Panc1 (cell line): ENCODE data around the gene CNOT3. TPM values are rescaled to one million over a fixed set of nuclear protein-coding genes. Genes with fewer than 3 reads are reported as not detected.

ENCODE experiments used
- ATAC-seq: fragments of 200-7000 bp; cut with Tn5 transposase; 2 replicates; pipeline ENCODE4 v1.9.1; 2020; ENCODE audit warnings: mild to moderate bottlenecking, moderate library complexity
- BruUV-seq: library from RNA; stranded (reverse); fragments of 400-500 nt; replicated peaks from 2 replicates; lab custom pipeline; 2021; lab: Mats Ljungman, UMichigan
- CTCF ChIA-PET: fragments of 300-600 bp; sonication (Branson Sonifier 250); formaldehyde crosslinking; loops from one replicate; lab custom pipeline; 2022; ENCODE audit warnings: antibody characterized with exemption; lab: Charles Lee
- POLR2A ChIA-PET: fragments of 300-600 bp; sonication (Branson Sonifier 250); formaldehyde crosslinking; loops from one replicate; lab custom pipeline; 2022; ENCODE audit warnings: antibody characterized with exemption; lab: Charles Lee
- DNase-seq: peaks from one replicate; pipeline ENCODE4 v3.0.0-alpha.2; 2010; ENCODE audit warnings: low read depth, low spot score
- H3K27ac ChIP-seq: 2 replicates; pipeline ENCODE4 v1.5.1; 2011; ENCODE audit warnings: mild to moderate bottlenecking, low read length, inconsistent platforms
- H3K27me3 ChIP-seq: fragments of 200-500 bp; sonication (Bioruptor generic); 2 replicates; pipeline ENCODE4 v1.6.0; 2014; ENCODE audit warnings: low read length, inconsistent platforms; ENCODE audit not compliant: control insufficient read depth, insufficient read depth
- H3K36me3 ChIP-seq: fragments of 200-500 bp; sonication (Bioruptor generic); 2 replicates; pipeline ENCODE4 v1.5.1; 2014; ENCODE audit warnings: inconsistent platforms, mild to moderate bottlenecking, low read length, moderate library complexity; ENCODE audit not compliant: control insufficient read depth, insufficient read depth
- H3K4me1 ChIP-seq: 2 replicates; pipeline ENCODE4 v1.5.1; 2011; ENCODE audit warnings: inconsistent platforms, mild to moderate bottlenecking, low read length, moderate library complexity; ENCODE audit not compliant: control insufficient read depth, insufficient read depth
- H3K4me3 ChIP-seq, 2 experiments: 2 replicates each; pipeline ENCODE4 v1.5.1; 2011 to 2012; ENCODE audit warnings: low read depth in 2 of 2, low read length in 2 of 2, mild to moderate bottlenecking in 2 of 2, inconsistent platforms in 1 of 2, moderate library complexity in 1 of 2
- H3K9me3 ChIP-seq: fragments of 200-500 bp; sonication (Bioruptor generic); 2 replicates; pipeline ENCODE4 v1.5.1; 2014; ENCODE audit warnings: low read depth, mild to moderate bottlenecking, inconsistent platforms, low read length, moderate library complexity; ENCODE audit not compliant: control insufficient read depth, insufficient read depth
- POLR2AphosphoS5 ChIP-seq: IDR thresholded peaks from 2 replicates; pipeline ENCODE4 v1.6.1; 2012; ENCODE audit warnings: mild to moderate bottlenecking, low read depth, low read length, moderate library complexity
- SIN3A ChIP-seq: IDR thresholded peaks from 2 replicates; pipeline ENCODE4 v1.6.1; 2012; ENCODE audit warnings: low read depth, mild to moderate bottlenecking, low read length, moderate library complexity, borderline replicate concordance; ENCODE audit not compliant: insufficient read depth
- TCF7L2 ChIP-seq: IDR thresholded peaks from 2 replicates; pipeline ENCODE4 v1.6.1; 2011; ENCODE audit warnings: mild to moderate bottlenecking, low read depth, low read length, inconsistent platforms
- in situ Hi-C: cut with HindIII; loops from 2 replicates; pipeline ENCODE4 v1.10.0; 2016; ENCODE audit warnings: low sequenced_read_pairs, low pct_unique_long_range_greater_than_20kb
- intact Hi-C: fragments of 100-400 bp; cut with micrococcal nuclease; formaldehyde crosslinking; loops from one replicate; pipeline ENCODE4 v1.10.0; 2022; ENCODE audit not compliant: unreplicated experiment
- total RNA-seq: library from RNA; stranded (reverse); gene quantifications from one replicate; pipeline ENCODE4 v1.2.1, GENCODE V29; 2021; ENCODE audit not compliant: unreplicated experiment
- TF ChIP-seq, protein P1 (sequence below), 2 experiments: IDR thresholded peaks; 2 replicates each; pipeline ENCODE4 v1.6.1; 2011 to 2012; ENCODE audit warnings: low read depth in 2 of 2, control low read depth in 1 of 2, low read length in 1 of 2, mild to moderate bottlenecking in 1 of 2, moderate library complexity in 1 of 2; ENCODE audit not compliant: insufficient read depth in 1 of 2
- TF ChIP-seq, protein P2 (sequence below): fragments of 450-650 bp; IDR thresholded peaks from 2 replicates; pipeline ENCODE4 v1.5.1; 2017; ENCODE audit warnings: mild to moderate bottlenecking

The CNOT3 gene
- total RNA-seq, 1 experiment from 2014 or later = 111 TPM

DNA sequence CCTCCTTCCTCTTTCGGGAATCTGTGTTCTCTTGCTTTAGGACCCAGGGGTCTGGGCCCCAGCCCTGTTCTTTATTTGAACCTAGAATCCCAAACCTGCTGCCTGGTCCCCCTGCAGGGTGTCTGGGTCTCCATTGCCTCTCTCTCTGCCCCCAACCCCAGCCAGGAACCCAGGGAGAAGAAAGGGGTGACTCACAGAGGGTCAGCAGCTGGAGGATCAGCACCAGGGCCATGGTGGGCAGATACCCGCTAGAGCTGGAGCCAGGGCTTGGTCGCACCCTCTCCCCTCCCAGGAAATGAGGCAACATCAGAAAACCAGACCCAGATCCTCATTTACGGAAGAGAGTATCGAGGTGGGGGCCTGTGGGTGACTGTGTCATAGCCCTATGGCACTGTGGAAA, 37.0 kb upstream of the CNOT3 start, which contains the start of gene OSCAR:
OSCAR (minus strand) TSS at position 243 of the 400 bp plus-strand sequence; CDS start at position 232, 11 bp downstream.
- ChIA-PET CTCF (no interaction called here), POLR2A (interaction anchor here (0.6 kb wide), 1 partner anchor 232 kb away, joined by 3 read pairs; no protein-coding TSS in a partner anchor)
- in situ Hi-C loops (no loop called here), intact Hi-C loops (no loop called here)
- H3K4me3 ChIP-seq = no peak within 1 kb of the TSS
- H3K27me3 ChIP-seq = no peaks in the 10 kb centered on the region
- no TSS peak for BruUV-seq
- TF ChIP-seq POLR2AphosphoS5 = no peak
- TF ChIP-seq, protein P1, sequence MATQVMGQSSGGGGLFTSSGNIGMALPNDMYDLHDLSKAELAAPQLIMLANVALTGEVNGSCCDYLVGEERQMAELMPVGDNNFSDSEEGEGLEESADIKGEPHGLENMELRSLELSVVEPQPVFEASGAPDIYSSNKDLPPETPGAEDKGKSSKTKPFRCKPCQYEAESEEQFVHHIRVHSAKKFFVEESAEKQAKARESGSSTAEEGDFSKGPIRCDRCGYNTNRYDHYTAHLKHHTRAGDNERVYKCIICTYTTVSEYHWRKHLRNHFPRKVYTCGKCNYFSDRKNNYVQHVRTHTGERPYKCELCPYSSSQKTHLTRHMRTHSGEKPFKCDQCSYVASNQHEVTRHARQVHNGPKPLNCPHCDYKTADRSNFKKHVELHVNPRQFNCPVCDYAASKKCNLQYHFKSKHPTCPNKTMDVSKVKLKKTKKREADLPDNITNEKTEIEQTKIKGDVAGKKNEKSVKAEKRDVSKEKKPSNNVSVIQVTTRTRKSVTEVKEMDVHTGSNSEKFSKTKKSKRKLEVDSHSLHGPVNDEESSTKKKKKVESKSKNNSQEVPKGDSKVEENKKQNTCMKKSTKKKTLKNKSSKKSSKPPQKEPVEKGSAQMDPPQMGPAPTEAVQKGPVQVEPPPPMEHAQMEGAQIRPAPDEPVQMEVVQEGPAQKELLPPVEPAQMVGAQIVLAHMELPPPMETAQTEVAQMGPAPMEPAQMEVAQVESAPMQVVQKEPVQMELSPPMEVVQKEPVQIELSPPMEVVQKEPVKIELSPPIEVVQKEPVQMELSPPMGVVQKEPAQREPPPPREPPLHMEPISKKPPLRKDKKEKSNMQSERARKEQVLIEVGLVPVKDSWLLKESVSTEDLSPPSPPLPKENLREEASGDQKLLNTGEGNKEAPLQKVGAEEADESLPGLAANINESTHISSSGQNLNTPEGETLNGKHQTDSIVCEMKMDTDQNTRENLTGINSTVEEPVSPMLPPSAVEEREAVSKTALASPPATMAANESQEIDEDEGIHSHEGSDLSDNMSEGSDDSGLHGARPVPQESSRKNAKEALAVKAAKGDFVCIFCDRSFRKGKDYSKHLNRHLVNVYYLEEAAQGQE (IDR thresholded peaks at IDR 0.05; ENCODE audit: insufficient read depth in 1 of 2, low read depth in 2 of 2, low read length in 1 of 2) = no peak
- no peak for TF ChIP-seq SIN3A
- TF ChIP-seq TCF7L2 = no peak
- TF ChIP-seq, protein P2, sequence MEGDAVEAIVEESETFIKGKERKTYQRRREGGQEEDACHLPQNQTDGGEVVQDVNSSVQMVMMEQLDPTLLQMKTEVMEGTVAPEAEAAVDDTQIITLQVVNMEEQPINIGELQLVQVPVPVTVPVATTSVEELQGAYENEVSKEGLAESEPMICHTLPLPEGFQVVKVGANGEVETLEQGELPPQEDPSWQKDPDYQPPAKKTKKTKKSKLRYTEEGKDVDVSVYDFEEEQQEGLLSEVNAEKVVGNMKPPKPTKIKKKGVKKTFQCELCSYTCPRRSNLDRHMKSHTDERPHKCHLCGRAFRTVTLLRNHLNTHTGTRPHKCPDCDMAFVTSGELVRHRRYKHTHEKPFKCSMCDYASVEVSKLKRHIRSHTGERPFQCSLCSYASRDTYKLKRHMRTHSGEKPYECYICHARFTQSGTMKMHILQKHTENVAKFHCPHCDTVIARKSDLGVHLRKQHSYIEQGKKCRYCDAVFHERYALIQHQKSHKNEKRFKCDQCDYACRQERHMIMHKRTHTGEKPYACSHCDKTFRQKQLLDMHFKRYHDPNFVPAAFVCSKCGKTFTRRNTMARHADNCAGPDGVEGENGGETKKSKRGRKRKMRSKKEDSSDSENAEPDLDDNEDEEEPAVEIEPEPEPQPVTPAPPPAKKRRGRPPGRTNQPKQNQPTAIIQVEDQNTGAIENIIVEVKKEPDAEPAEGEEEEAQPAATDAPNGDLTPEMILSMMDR = no peak
- H3K36me3 ChIP-seq = no peaks in the 10 kb centered on the region; the same call in 1 of the 2 replicates
- H3K27ac ChIP-seq = peak within 1 kb of the TSS; percentile 77
- no peaks in the 10 kb centered on the region for H3K9me3 ChIP-seq
- peaks cover 18% of the 10 kb centered on the region for H3K4me1 ChIP-seq
- no peak for DNase-seq
- no peak for ATAC-seq

GRCh38 chr19:54102421-54103169, 35.0 kb upstream of the CNOT3 start, which contains the start of gene NDUFA3:
TSS of gene NDUFA3 (plus strand) at chr19:54102855. CDS start at chr19:54102879, 24 bp downstream.
- H3K27ac ChIP-seq = peak within 1 kb of the TSS; percentile 96
- ChIA-PET CTCF (no interaction called here), POLR2A (interaction anchor here (0.7 kb wide), 1 partner anchor 1323 kb away, joined by 4 read pairs; no protein-coding TSS in a partner anchor)
- in situ Hi-C loops (no loop called here), intact Hi-C loops (no loop called here)
- H3K36me3 ChIP-seq = no peaks in the 10 kb centered on the region; the same call in 1 of the 2 replicates
- H3K9me3 ChIP-seq = no peaks in the 10 kb centered on the region
- BruUV-seq = no TSS peak
- no peaks in the 10 kb centered on the region for H3K27me3 ChIP-seq
- peak within 1 kb of the TSS; percentile 56 to 96 for H3K4me3 ChIP-seq
- DNase-seq = peak; percentile 95
- H3K4me1 ChIP-seq = peaks cover 9% of the 10 kb centered on the region; the same call in 1 of the 2 replicates
- TF ChIP-seq TCF7L2 = peak; percentile 35; the same call in 1 of the 2 replicates
- TF ChIP-seq, protein P2 = no peak
- TF ChIP-seq, protein P1 (IDR thresholded peaks at IDR 0.05; ENCODE audit: insufficient read depth in 1 of 2, low read depth in 2 of 2, low read length in 1 of 2) = peak in 1 of 2 experiments; percentile 66; a peak in 1 of 4 replicates
- peak; percentile 94 for TF ChIP-seq POLR2AphosphoS5
- TF ChIP-seq SIN3A = peak; percentile 68; the same call in 1 of the 2 replicates
- peak; percentile 96 for ATAC-seq
